ENCODE data around the gene FMNL1.

The FMNL1 gene

GRCh38 chr17:45284176-45285140, 62.8 kb downstream of the FMNL1 start:
- no peak for DNase-seq

- DNase-seq: no peak
Observed at GRCh38 chr17:45286286-45286685, 64.6 kb downstream of the FMNL1 start.

GRCh38 chr17:45287526-45288500, 66.1 kb downstream of the FMNL1 start:
- no peak for DNase-seq

GRCh38 chr17:45288825-45289224, 67.1 kb downstream of the FMNL1 start:
- no peak for DNase-seq

- DNase-seq: no peak
Observed at GRCh38 chr17:45289301-45290268, 67.9 kb downstream of the FMNL1 start.

GRCh38 chr17:45290269-45290765, 68.6 kb downstream of the FMNL1 start:
- DNase-seq: no peak

GRCh38 chr17:45291171-45291805, 69.6 kb downstream of the FMNL1 start:
- no peak for DNase-seq

- no peak for DNase-seq
Observed at GRCh38 chr17:45292696-45293412, 71.2 kb downstream of the FMNL1 start.

GRCh38 chr17:45293413-45294211, 71.9 kb downstream of the FMNL1 start:
- DNase-seq: no peak

GRCh38 chr17:45294506-45294905, 72.8 kb downstream of the FMNL1 start:
- DNase-seq: no peak

GRCh38 chr17:45296003-45296832, 74.5 kb downstream of the FMNL1 start:
- DNase-seq: no peak

- no peak for DNase-seq
Observed at GRCh38 chr17:45296833-45297124, 75.1 kb downstream of the FMNL1 start.
